Smooth muscle cell (in vitro differentiated cells): ENCODE measurements around the gene ZC3H15. TPM values are rescaled to one million over a fixed set of nuclear protein-coding genes. Genes with fewer than 3 reads are reported as not detected.

ENCODE experiments used
- DNase-seq: peaks from one replicate; lab custom pipeline; 2025; ENCODE audit not compliant: unreplicated experiment; lab: John Stamatoyannopoulos, UW
- H2AFZ ChIP-seq: fragments of 200-600 bp; sonication (generic); 2 replicates; pipeline ENCODE4 v1.6.0; 2016; ENCODE audit warnings: antibody characterized with exemption, low read depth, mild to moderate bottlenecking
- H3F3A ChIP-seq: fragments of 200-600 bp; sonication (generic); 2 replicates; pipeline ENCODE4 v1.6.0; 2017; ENCODE audit warnings: antibody characterized with exemption, low read depth
- H3K27ac ChIP-seq: fragments of 200-600 bp; sonication (generic); 2 replicates; pipeline ENCODE4 v1.5.1; 2016; ENCODE audit warnings: low read depth, mild to moderate bottlenecking
- H3K27me3 ChIP-seq: fragments of 200-600 bp; sonication (generic); 2 replicates; pipeline ENCODE4 v1.6.1; 2016; ENCODE audit warnings: low read depth, mild to moderate bottlenecking
- H3K36me3 ChIP-seq: fragments of 200-600 bp; sonication (generic); 2 replicates; pipeline ENCODE4 v1.5.1; 2016; ENCODE audit warnings: low read depth
- H3K4me1 ChIP-seq: fragments of 200-600 bp; sonication (generic); 2 replicates; pipeline ENCODE4 v1.5.1; 2016; ENCODE audit warnings: low read depth
- H3K4me2 ChIP-seq: fragments of 200-600 bp; sonication (generic); 2 replicates; pipeline ENCODE4 v1.6.0; 2016; ENCODE audit warnings: mild to moderate bottlenecking
- H3K4me3 ChIP-seq: fragments of 200-600 bp; sonication (generic); 2 replicates; pipeline ENCODE4 v1.5.1; 2016; ENCODE audit warnings: mild to moderate bottlenecking
- H3K79me2 ChIP-seq: fragments of 200-600 bp; sonication (generic); 2 replicates; pipeline ENCODE4 v1.6.0; 2016; ENCODE audit warnings: low read depth, mild to moderate bottlenecking
- H3K9ac ChIP-seq: fragments of 200-600 bp; sonication (generic); 2 replicates; pipeline ENCODE4 v1.6.0; 2016; ENCODE audit warnings: low read depth
- H3K9me3 ChIP-seq: fragments of 200-600 bp; sonication (generic); replicated peaks from 2 replicates; pipeline ENCODE4 v1.5.1; 2016; ENCODE audit warnings: low read depth
- H4K20me1 ChIP-seq: fragments of 200-600 bp; sonication (generic); 2 replicates; pipeline ENCODE4 v1.6.0; 2016; ENCODE audit warnings: low read depth
- WGBS: methylation state at CpG from one replicate; pipeline ENCODE4 v1.1.7; 2016; ENCODE audit warnings: low lambda C conversion rate; 5-methylcytosine and 5-hydroxymethylcytosine counted together
- polyA plus RNA-seq: library from polyadenylated mRNA; unstranded; fragments of >200 nt; fragmentation: Nextera tagmentation; extraction: Ambion mirVana; gene quantifications from 2 replicates; pipeline ENCODE4 v1.2.1, GENCODE V29; 2016
- total RNA-seq: library from RNA; depleted of rRNA; stranded (reverse); fragments of >200 nt; gene quantifications from 2 replicates; pipeline ENCODE4 v1.2.3, GENCODE V29; 2014
- TF ChIP-seq, protein P1 (sequence below): fragments of 200-600 bp; sonication (generic); IDR thresholded peaks from 2 replicates; pipeline ENCODE4 v1.5.1; 2017; ENCODE audit warnings: borderline replicate concordance, mild to moderate bottlenecking, antibody characterized with exemption; ENCODE audit not compliant: insufficient read depth, poor library complexity, severe bottlenecking

The ZC3H15 gene
- total and polyA plus RNA-seq, 2 experiments from 2014 or later: 57.1 to 67.7 TPM

DNA sequence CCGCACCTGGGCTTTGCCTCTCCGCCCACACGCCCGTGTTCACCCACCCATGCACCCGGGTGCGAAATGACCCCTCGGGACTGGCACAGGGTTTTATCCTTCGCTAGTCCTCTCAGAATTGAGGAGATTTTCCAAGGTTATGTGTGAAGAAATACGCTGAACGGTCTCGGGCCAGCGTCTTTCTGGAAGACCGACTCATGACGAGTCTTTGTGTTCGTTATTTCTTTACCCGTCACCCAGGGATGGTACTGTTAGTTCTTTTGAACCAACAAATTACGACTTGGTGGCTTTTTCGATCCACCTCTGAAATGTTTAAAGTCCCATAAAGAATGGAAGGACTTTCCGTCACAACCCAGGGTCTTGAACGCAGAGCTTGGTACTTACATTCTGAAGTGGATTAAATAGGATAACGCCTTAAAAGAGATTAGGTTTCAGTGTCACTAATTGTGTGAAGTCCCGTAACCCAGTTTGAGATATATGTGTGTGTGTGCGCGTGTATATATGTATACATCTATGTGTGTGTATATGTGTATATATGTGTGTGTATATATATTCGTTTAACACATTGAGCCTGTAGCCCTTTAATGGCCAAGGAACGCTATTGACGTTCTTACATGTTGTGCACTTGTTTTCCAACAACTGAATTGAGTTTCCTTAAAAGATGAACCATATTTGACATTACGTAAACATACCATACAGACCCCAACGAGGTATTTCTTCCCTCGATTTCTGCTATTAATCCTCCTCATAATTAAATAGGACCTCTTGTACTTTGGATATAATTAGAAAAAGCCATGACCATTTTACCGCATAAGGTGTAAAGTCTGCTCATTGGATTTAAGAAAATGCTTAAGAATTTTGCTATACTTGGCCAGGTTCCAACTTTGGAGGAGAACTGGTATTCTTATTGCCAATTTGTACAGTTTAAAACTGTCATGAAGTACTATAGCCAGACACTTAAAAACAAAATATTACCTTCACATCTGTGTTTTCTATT, 889 bp downstream of the ZC3H15 start:
- H3K9me3 ChIP-seq: no peaks in the 10 kb centered on the region
- H3K4me3 ChIP-seq: peak overlapping the region; percentile 77
- peaks cover 60% of the 10 kb centered on the region for H3K79me2 ChIP-seq
- WGBS: 3% methylated on average over 31 of the region's 31 CpGs
- peak overlapping the region; percentile 97 for H3K27ac ChIP-seq
- peak overlapping the region; percentile 89 for H3K4me2 ChIP-seq
- peak overlapping the region; percentile 96 for H3K9ac ChIP-seq
- no peaks in the 10 kb centered on the region for H3F3A ChIP-seq
- H2AFZ ChIP-seq: peak overlapping the region; percentile 42
- TF ChIP-seq, protein P1, sequence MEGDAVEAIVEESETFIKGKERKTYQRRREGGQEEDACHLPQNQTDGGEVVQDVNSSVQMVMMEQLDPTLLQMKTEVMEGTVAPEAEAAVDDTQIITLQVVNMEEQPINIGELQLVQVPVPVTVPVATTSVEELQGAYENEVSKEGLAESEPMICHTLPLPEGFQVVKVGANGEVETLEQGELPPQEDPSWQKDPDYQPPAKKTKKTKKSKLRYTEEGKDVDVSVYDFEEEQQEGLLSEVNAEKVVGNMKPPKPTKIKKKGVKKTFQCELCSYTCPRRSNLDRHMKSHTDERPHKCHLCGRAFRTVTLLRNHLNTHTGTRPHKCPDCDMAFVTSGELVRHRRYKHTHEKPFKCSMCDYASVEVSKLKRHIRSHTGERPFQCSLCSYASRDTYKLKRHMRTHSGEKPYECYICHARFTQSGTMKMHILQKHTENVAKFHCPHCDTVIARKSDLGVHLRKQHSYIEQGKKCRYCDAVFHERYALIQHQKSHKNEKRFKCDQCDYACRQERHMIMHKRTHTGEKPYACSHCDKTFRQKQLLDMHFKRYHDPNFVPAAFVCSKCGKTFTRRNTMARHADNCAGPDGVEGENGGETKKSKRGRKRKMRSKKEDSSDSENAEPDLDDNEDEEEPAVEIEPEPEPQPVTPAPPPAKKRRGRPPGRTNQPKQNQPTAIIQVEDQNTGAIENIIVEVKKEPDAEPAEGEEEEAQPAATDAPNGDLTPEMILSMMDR: no peak
- DNase-seq: no peak
- no peaks in the 10 kb centered on the region for H3K27me3 ChIP-seq
- H4K20me1 ChIP-seq: peaks cover 52% of the 10 kb centered on the region
- H3K4me1 ChIP-seq: peaks cover 31% of the 10 kb centered on the region
- no peaks in the 10 kb centered on the region for H3K36me3 ChIP-seq

DNA sequence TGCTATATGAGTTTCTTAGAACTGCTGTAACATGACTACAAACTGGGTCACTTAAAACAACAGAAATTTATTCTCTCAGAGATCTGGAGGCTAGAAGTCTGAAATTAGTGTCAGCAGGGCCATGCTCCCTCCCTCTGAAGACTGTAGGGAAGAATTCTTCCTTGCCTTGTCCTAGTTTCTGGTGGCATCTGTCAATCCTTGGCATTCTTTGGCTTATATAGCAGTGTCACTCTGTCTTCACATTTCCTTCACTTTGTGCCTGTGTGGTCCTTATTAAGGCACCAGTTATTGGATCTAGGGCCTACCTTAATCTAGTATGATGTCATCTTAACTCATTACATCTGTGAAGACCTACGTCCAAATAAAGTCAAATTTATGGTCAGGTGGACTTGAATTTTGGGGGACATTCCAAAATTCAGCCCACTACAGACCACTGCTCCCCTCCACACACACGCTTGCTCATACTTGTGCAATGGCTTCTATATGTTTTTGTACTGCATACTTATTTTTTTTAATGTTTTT, 7.6 kb downstream of the ZC3H15 start:
- 88% methylated on average over 2 of the region's 2 CpGs for WGBS

DNA sequence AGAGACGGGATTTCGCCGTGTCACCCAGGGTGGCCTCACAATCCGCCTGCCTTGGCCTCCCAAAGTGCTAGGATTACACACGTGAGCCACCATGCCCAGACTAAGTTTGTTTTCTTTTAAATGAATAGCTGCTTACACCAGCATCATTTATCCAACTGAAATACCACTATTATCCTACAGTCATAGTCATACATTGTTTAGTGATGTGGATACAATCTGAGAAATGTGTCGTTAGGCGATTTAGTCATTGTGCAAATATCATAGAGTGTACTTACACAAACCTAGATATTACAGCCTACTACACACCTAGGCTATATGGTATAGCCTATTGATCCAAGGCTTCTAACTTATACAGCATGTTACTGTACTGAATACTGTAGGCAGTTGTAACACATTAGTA, 10.3 kb downstream of the ZC3H15 start:
- Histone ChIP-seq H3K27ac (no peak overlapping the region), H3K27me3 (no peaks in the 10 kb centered on the region), H3K4me1 (no peaks in the 10 kb centered on the region), H3F3A (peaks cover 3% of the 10 kb centered on the region), H3K9me3 (no peaks in the 10 kb centered on the region), H3K36me3 (peaks cover 18% of the 10 kb centered on the region), H3K79me2 (peaks cover 94% of the 10 kb centered on the region), H3K9ac (no peak overlapping the region), H3K4me2 (no peak overlapping the region), H3K4me3 (no peak overlapping the region), H4K20me1 (peaks cover 93% of the 10 kb centered on the region), H2AFZ (no peak overlapping the region)
- DNase-seq: no peak
- TF ChIP-seq, protein P1: no peak
- WGBS: 93% methylated on average over 7 of the region's 7 CpGs

More for the DNA sequence above, 7.6 kb downstream of the ZC3H15 start:
- peak overlapping the region; percentile 29 for H3K27ac ChIP-seq
- no peaks in the 10 kb centered on the region for H3K9me3 ChIP-seq
- no peak overlapping the region for H2AFZ ChIP-seq
- H3K27me3 ChIP-seq: no peaks in the 10 kb centered on the region
- no peak for DNase-seq
- no peak overlapping the region for H3K9ac ChIP-seq
- peaks cover 7% of the 10 kb centered on the region for H3K4me1 ChIP-seq
- TF ChIP-seq, protein P1: no peak
- H3K79me2 ChIP-seq: peaks cover 98% of the 10 kb centered on the region
- no peaks in the 10 kb centered on the region for H3F3A ChIP-seq
- peaks cover 96% of the 10 kb centered on the region for H4K20me1 ChIP-seq
- no peak overlapping the region for H3K4me2 ChIP-seq
- H3K4me3 ChIP-seq: no peak overlapping the region
- H3K36me3 ChIP-seq: peaks cover 13% of the 10 kb centered on the region
